Motor neuron (in vitro differentiated cells): Measurements from ENCODE around the gene ULK4. TPM values are rescaled to one million over a fixed set of nuclear protein-coding genes. Genes with fewer than 3 reads are reported as not detected.

Source experiments
- ATAC-seq, 8 experiments: fragments of 200-7000 bp; cut with Tn5 transposase; replicated peaks in 6 of 8; 2 replicates each; pipeline ENCODE4 v1.8.0; 2021; ENCODE audit warnings: mild to moderate bottlenecking in 8 of 8, moderate library complexity in 8 of 8
- H3K27ac ChIP-seq, 2 donors: fragments of 250-450 bp; sonication (Bioruptor Pico); 2 replicates each; pipeline ENCODE4 v1.9.0; 2021; ENCODE audit warnings: antibody characterized with exemption in 2 of 2, mild to moderate bottlenecking in 2 of 2, moderate library complexity in 1 of 2
- H3K4me1 ChIP-seq, 2 donors: fragments of 250-450 bp; sonication (Bioruptor Pico); replicated peaks in 1 of 2; 2 replicates each; pipeline ENCODE4 v1.6.1; 2021; ENCODE audit warnings: antibody characterized with exemption in 2 of 2, mild to moderate bottlenecking in 2 of 2, moderate library complexity in 1 of 2
- H3K4me3 ChIP-seq, 5 donors: fragments of 250-450 bp; sonication (Bioruptor Pico); 2 replicates each; pipeline ENCODE4 v1.9.0; 2021; ENCODE audit warnings: antibody characterized with exemption in 5 of 5, mild to moderate bottlenecking in 5 of 5, moderate library complexity in 4 of 5
- whole genome bisulfite sequencing, 10 experiments: fragments of 450-650 bp; shearing (Covaris generic); methylation state at CpG; one replicate each; pipeline ENCODE4 v1.0.0; 2022; 5-methylcytosine and 5-hydroxymethylcytosine counted together
- in situ Hi-C, 9 experiments: fragments of 400-800 bp; cut with MboI; loops; one replicate each; pipeline ENCODE4 v1.15.0; 2021; ENCODE audit warnings: low sequenced_read_pairs in 9 of 9, low pct_unique_long_range_greater_than_20kb in 2 of 9; ENCODE audit not compliant: unreplicated experiment in 9 of 9
- total RNA-seq, 8 experiments: library from RNA; unstranded; fragments of 300-600 nt; gene quantifications; 2 replicates each; pipeline versions ENCODE4 v1.2.3 to v1.2.4, GENCODE V29; 2022

Gene ULK4
- total RNA-seq, 8 experiments from 2014 or later = 4.3 to 21.7 (median 9.5) TPM

- in situ Hi-C loops = no loop called here
- Histone ChIP-seq H3K4me1 (no peaks in the 10 kb centered on the region), H3K27ac (no peak overlapping the region), H3K4me3 (no peak overlapping the region)
- WGBS, 10 experiments = 0 to 100% (median 97%) methylated on average over 1 to 3 of the region's 3 CpGs; no CpG with 5 or more reads in 1 of the 10 experiments
- ATAC-seq = no peak
Observed at GRCh38 chr3:41237907-41238306, 724.0 kb downstream of the ULK4 start.

GRCh38 chr3:41236228-41236627, 725.7 kb downstream of the ULK4 start:
- 60 to 100% (median 91%) methylated on average over 1 to 2 of the region's 2 CpGs; no CpG with 5 or more reads in 4 of the 10 experiments for WGBS, 10 experiments
- H3K4me1 ChIP-seq = no peaks in the 10 kb centered on the region
- peak in 1 of 8 experiments; percentile 59 for ATAC-seq
- H3K4me3 ChIP-seq = no peak overlapping the region
- in situ Hi-C loops = no loop called here
- no peak overlapping the region for H3K27ac ChIP-seq

GRCh38 chr3:41234823-41235721, 726.8 kb downstream of the ULK4 start:
- ATAC-seq = no peak
- in situ Hi-C loops = no loop called here

GRCh38 chr3:41224120-41224806, 737.6 kb downstream of the ULK4 start:
- WGBS, 10 experiments = 80 to 100% (median 100%) methylated on average over 1 to 3 of the region's 3 CpGs; no CpG with 5 or more reads in 1 of the 10 experiments
- in situ Hi-C loops = loop anchor here in 3 of 9 experiments (25.0 kb wide), 1 partner anchor 637 kb away; no protein-coding TSS in a partner anchor
- ATAC-seq = peak in 2 of 8 experiments; percentile 38 to 46
- Histone ChIP-seq H3K27ac (no peak overlapping the region), H3K4me3 (no peak overlapping the region), H3K4me1 (no peaks in the 10 kb centered on the region)

More at GRCh38 chr3:41234823-41235721, 726.8 kb downstream of the ULK4 start:
- Histone ChIP-seq H3K4me1 (no peaks in the 10 kb centered on the region), H3K4me3 (no peak overlapping the region), H3K27ac (no peak overlapping the region)
- 33 to 70% (median 51%) methylated on average over 1 to 6 of the region's 6 CpGs; no CpG with 5 or more reads in 1 of the 10 experiments for WGBS, 10 experiments

- in situ Hi-C loops = loop anchor here in 3 of 9 experiments (25.0 kb wide), 1 partner anchor 636 kb away; no protein-coding TSS in a partner anchor
- 78 to 100% (median 98%) methylated on average over 1 to 2 of the region's 2 CpGs; no CpG with 5 or more reads in 2 of the 10 experiments for WGBS, 10 experiments
- Histone ChIP-seq H3K27ac (no peak overlapping the region), H3K4me3 (no peak overlapping the region), H3K4me1 (no peaks in the 10 kb centered on the region)
- ATAC-seq = no peak
Observed at GRCh38 chr3:41223691-41224090, 738.2 kb downstream of the ULK4 start.

- ATAC-seq = no peak
- in situ Hi-C loops = loop anchor here in 3 of 9 experiments (25.0 kb wide), 1 partner anchor 636 kb away; no protein-coding TSS in a partner anchor
- WGBS, 10 experiments = 39 to 100% (median 94%) methylated on average over 1 to 2 of the region's 2 CpGs
Observed at GRCh38 chr3:41223078-41223477, 738.8 kb downstream of the ULK4 start.

GRCh38 chr3:41222501-41222900, 739.4 kb downstream of the ULK4 start:
- in situ Hi-C loops = loop anchor here in 3 of 9 experiments (25.0 kb wide), 1 partner anchor 635 kb away; no protein-coding TSS in a partner anchor
- no peak for ATAC-seq
- no peak overlapping the region for H3K4me3 ChIP-seq
- 51 to 100% (median 100%) methylated on average over 1 to 3 of the region's 3 CpGs; no CpG with 5 or more reads in 1 of the 10 experiments for WGBS, 10 experiments
- no peak overlapping the region for H3K27ac ChIP-seq
- H3K4me1 ChIP-seq = no peaks in the 10 kb centered on the region

More at GRCh38 chr3:41223078-41223477, 738.8 kb downstream of the ULK4 start:
- Histone ChIP-seq H3K4me1 (no peaks in the 10 kb centered on the region), H3K27ac (no peak overlapping the region), H3K4me3 (no peak overlapping the region)

GRCh38 chr3:41222012-41222411, 739.9 kb downstream of the ULK4 start:
- Histone ChIP-seq H3K27ac (no peak overlapping the region), H3K4me1 (no peaks in the 10 kb centered on the region), H3K4me3 (no peak overlapping the region)
- WGBS, 10 experiments = 34 to 100% (median 78%) methylated on average over 1 to 2 of the region's 2 CpGs; no CpG with 5 or more reads in 1 of the 10 experiments
- ATAC-seq = no peak
- in situ Hi-C loops = loop anchor here in 3 of 9 experiments (25.0 kb wide), 1 partner anchor 635 kb away; no protein-coding TSS in a partner anchor

GRCh38 chr3:41220906-41221677, 740.8 kb downstream of the ULK4 start:
- in situ Hi-C loops = loop anchor here in 3 of 9 experiments (25.0 kb wide), 1 partner anchor 634 kb away; no protein-coding TSS in a partner anchor
- no peak overlapping the region for H3K4me3 ChIP-seq
- no peak for ATAC-seq
- WGBS, 10 experiments = 68 to 100% (median 87%) methylated on average over 1 to 7 of the region's 7 CpGs
- H3K4me1 ChIP-seq = no peaks in the 10 kb centered on the region
- H3K27ac ChIP-seq = no peak overlapping the region

GRCh38 chr3:41219424-41219823, 742.5 kb downstream of the ULK4 start:
- ATAC-seq = no peak
- 80 to 100% (median 92%) methylated on average over 1 of the region's 1 CpG; no CpG with 5 or more reads in 5 of the 10 experiments for WGBS, 10 experiments
- no peak overlapping the region for H3K27ac ChIP-seq

GRCh38 chr3:41216993-41217392, 744.9 kb downstream of the ULK4 start:
- H3K4me3 ChIP-seq = no peak overlapping the region
- H3K27ac ChIP-seq = no peak overlapping the region
- peaks cover 6 to 8% of the 10 kb centered on the region in 2 donors for H3K4me1 ChIP-seq
- 22 to 100% (median 57%) methylated on average over 1 of the region's 1 CpG; no CpG with 5 or more reads in 1 of the 10 experiments for WGBS, 10 experiments
- ATAC-seq = peak in 1 of 8 experiments; percentile 16
- in situ Hi-C loops = loop anchor here in 3 of 9 experiments (25.0 kb wide), 1 partner anchor 630 kb away; no protein-coding TSS in a partner anchor

More at GRCh38 chr3:41219424-41219823, 742.5 kb downstream of the ULK4 start:
- H3K4me3 ChIP-seq = no peak overlapping the region
- no peaks in the 10 kb centered on the region for H3K4me1 ChIP-seq
- in situ Hi-C loops = loop anchor here in 3 of 9 experiments (25.0 kb wide), 1 partner anchor 632 kb away; no protein-coding TSS in a partner anchor

GRCh38 chr3:41216422-41216821, 745.5 kb downstream of the ULK4 start:
- peaks cover 6 to 8% of the 10 kb centered on the region in 2 donors for H3K4me1 ChIP-seq
- H3K4me3 ChIP-seq = no peak overlapping the region
- no peak overlapping the region for H3K27ac ChIP-seq
- no peak for ATAC-seq
- 18 to 100% (median 90%) methylated on average over 1 to 2 of the region's 2 CpGs for WGBS, 10 experiments
- in situ Hi-C loops = loop anchor here in 3 of 9 experiments (25.0 kb wide), 1 partner anchor 629 kb away; no protein-coding TSS in a partner anchor
